Nephron progenitor cell (in vitro differentiated cells): ENCODE results near the gene EIF2B5.
A peak's percentile ranks its signal among the peaks of the same experiment; 100 is the strongest.

Experiments used
- DNase-seq: peaks from one replicate; pipeline ENCODE4 v3.0.0; 2021
- H3K27ac Mint-ChIP-seq: 2 replicates; pipeline ENCODE4 v1.8.0; 2021; ENCODE audit warnings: mild to moderate bottlenecking, moderate library complexity, mixed read lengths
- H3K27me3 Mint-ChIP-seq: 2 replicates; pipeline ENCODE4 v1.8.0; 2021; ENCODE audit warnings: mild to moderate bottlenecking, low read depth, mixed read lengths; ENCODE audit not compliant: poor library complexity
- H3K36me3 Mint-ChIP-seq: 2 replicates; pipeline ENCODE4 v1.8.0; 2021; ENCODE audit warnings: low read depth, mixed read lengths
- H3K4me1 Mint-ChIP-seq: 2 replicates; pipeline ENCODE4 v1.8.0; 2021; ENCODE audit warnings: mixed read lengths
- H3K4me3 Mint-ChIP-seq: 2 replicates; pipeline ENCODE4 v1.8.0; 2021; ENCODE audit warnings: mild to moderate bottlenecking, moderate library complexity, mixed read lengths
- H3K9me3 Mint-ChIP-seq: 2 replicates; pipeline ENCODE4 v1.8.0; 2021; ENCODE audit warnings: mild to moderate bottlenecking, moderate library complexity, mixed read lengths
- TF ChIP-seq, protein P1 (sequence below): fragments of 200-600 bp; sonication (generic); IDR thresholded peaks from 2 replicates; pipeline ENCODE4 v1.5.0; 2021; ENCODE audit warnings: antibody characterized with exemption

The EIF2B5 gene

DNA sequence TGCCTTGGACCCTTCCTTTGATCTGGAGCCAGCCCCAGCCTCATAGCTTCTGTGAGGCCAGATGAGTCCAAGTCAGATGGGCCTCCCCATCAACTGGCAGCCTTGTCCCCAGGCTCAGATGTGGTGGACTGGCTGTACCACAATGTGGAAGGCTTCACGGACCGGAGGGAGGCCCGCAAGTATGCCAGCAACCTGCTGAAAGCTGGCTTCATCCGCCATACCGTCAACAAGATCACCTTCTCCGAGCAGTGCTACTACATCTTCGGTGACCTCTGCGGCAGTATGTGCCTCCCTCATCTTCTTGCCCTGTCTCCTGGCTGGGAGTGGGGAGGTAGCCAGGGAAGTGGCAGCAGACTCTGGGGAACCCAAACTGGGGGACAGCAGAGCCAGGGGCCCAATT, 32.6 kb downstream of the EIF2B5 start:
- H3K9me3 Mint-ChIP-seq, result no peaks in the 10 kb centered on the region
- H3K4me1 Mint-ChIP-seq, result peaks cover 10% of the 10 kb centered on the region
- H3K27me3 Mint-ChIP-seq, result peaks cover 2% of the 10 kb centered on the region
- H3K27ac Mint-ChIP-seq, result no peak overlapping the region
- peaks cover 63% of the 10 kb centered on the region for H3K36me3 Mint-ChIP-seq
- DNase-seq, result no peak
- TF ChIP-seq, protein P1, sequence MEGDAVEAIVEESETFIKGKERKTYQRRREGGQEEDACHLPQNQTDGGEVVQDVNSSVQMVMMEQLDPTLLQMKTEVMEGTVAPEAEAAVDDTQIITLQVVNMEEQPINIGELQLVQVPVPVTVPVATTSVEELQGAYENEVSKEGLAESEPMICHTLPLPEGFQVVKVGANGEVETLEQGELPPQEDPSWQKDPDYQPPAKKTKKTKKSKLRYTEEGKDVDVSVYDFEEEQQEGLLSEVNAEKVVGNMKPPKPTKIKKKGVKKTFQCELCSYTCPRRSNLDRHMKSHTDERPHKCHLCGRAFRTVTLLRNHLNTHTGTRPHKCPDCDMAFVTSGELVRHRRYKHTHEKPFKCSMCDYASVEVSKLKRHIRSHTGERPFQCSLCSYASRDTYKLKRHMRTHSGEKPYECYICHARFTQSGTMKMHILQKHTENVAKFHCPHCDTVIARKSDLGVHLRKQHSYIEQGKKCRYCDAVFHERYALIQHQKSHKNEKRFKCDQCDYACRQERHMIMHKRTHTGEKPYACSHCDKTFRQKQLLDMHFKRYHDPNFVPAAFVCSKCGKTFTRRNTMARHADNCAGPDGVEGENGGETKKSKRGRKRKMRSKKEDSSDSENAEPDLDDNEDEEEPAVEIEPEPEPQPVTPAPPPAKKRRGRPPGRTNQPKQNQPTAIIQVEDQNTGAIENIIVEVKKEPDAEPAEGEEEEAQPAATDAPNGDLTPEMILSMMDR, result no peak
- H3K4me3 Mint-ChIP-seq, result no peak overlapping the region

DNA sequence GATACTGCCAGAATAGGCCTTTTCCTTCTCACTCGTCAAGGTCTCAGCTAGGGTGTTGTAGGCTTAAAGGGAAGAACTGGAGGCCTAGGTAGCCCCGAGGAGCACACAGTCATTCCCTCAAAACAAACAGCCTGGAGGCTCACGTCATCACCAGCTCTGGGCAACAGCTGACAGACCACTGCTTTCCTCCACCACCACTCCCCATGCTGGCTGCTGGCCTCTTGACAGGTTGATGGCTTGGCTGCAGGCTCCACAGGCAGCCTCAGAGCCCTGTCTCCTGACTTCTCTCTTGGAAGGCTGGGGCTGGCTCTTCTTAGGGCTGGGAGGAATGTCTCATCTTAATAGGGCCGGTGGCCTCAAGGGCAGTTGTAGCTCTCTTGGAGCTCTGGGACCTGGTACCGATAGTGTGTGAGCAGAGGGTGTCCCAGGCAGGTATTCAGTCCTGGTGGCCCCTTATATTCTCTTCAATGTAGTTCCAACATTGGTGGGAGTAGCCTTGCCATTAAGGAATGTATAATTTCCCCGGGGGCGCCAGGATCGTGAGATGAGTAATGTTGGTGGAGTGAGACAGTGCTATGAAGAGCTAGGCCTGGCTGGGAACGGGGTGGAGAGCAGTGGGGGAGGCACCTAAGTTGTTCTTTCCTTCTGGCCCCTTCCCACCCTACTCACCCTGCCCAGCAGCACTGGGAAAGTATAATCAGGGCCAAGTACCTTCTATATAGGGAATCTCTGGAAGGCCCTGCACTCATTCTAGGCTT, 33.4 kb downstream of the EIF2B5 start:
- no peak overlapping the region for H3K27ac Mint-ChIP-seq
- H3K4me1 Mint-ChIP-seq, result peaks cover 10% of the 10 kb centered on the region
- H3K4me3 Mint-ChIP-seq, result no peak overlapping the region
- TF ChIP-seq, protein P1, result no peak
- no peaks in the 10 kb centered on the region for H3K9me3 Mint-ChIP-seq
- DNase-seq, result no peak
- peaks cover 63% of the 10 kb centered on the region for H3K36me3 Mint-ChIP-seq
- peaks cover 2% of the 10 kb centered on the region for H3K27me3 Mint-ChIP-seq

DNA sequence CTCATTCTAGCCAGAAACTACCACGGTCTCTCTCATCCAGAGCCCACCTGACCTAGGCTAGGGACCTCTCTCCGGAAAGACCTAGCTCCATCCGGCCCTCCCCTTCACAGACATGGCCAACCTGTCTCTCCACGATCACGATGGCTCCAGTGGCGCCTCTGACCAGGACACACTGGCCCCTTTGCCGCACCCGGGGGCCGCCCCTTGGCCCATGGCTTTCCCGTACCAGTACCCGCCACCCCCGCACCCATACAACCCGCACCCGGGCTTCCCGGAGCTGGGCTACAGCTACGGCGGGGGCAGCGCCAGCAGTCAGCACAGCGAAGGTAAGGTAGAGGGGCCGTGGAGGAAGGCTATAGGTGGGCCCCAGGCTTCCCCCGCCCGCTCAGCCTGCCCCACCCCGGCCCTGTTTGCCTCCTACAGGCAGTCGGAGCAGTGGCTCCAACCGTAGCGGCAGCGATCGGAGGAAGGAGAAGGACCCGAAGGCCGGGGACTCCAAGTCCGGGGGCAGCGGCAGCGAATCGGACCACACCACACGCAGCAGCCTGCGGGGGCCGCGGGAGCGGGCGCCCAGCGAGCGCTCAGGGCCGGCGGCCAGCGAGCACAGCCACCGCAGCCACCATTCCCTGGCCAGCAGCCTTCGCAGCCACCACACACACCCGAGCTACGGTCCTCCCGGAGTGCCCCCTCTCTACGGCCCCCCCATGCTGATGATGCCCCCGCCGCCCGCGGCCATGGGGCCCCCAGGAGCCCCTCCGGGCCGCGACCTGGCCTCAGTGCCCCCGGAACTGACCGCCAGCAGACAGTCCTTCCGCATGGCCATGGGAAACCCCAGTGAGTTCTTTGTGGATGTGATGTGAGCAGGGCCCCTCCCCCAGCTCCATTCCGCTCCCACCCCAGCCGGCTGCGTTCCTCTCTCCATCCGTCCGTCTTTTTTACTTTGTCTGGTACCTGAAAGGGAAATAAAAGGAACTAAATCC, 35.0 kb downstream of the EIF2B5 start:
- H3K4me3 Mint-ChIP-seq, result no peak overlapping the region
- peaks cover 52% of the 10 kb centered on the region for H3K36me3 Mint-ChIP-seq
- H3K4me1 Mint-ChIP-seq, result peaks cover 15% of the 10 kb centered on the region
- H3K27ac Mint-ChIP-seq, result no peak overlapping the region
- no peak for DNase-seq
- TF ChIP-seq, protein P1, result no peak
- H3K9me3 Mint-ChIP-seq, result no peaks in the 10 kb centered on the region
- H3K27me3 Mint-ChIP-seq, result no peaks in the 10 kb centered on the region

DNA sequence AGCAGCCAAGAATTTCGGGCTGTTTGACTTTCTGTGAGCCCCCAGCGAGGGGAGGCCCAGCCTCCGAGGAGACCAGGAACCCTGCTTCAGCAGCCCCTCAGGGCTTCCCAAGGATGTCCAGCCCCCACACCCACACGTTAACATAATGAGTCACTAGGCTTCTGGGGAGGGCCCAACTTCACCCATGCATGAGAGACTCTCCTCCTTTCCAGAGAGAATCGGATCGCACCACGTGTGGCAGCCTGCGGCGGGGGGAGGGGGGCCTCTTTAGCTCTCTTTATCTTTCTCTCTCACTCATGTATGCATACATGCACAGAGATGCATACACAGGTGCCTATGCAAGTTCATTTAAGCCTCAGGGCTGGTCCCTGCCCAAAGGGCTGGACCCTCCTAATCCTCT, 36.4 kb downstream of the EIF2B5 start:
- H3K4me3 Mint-ChIP-seq, result no peak overlapping the region
- DNase-seq, result no peak
- H3K9me3 Mint-ChIP-seq, result no peaks in the 10 kb centered on the region
- peak overlapping the region; percentile 92 for H3K27ac Mint-ChIP-seq
- peaks cover 4% of the 10 kb centered on the region for H3K27me3 Mint-ChIP-seq
- peaks cover 38% of the 10 kb centered on the region for H3K36me3 Mint-ChIP-seq
- TF ChIP-seq, protein P1, result no peak
- H3K4me1 Mint-ChIP-seq, result peaks cover 28% of the 10 kb centered on the region

DNA sequence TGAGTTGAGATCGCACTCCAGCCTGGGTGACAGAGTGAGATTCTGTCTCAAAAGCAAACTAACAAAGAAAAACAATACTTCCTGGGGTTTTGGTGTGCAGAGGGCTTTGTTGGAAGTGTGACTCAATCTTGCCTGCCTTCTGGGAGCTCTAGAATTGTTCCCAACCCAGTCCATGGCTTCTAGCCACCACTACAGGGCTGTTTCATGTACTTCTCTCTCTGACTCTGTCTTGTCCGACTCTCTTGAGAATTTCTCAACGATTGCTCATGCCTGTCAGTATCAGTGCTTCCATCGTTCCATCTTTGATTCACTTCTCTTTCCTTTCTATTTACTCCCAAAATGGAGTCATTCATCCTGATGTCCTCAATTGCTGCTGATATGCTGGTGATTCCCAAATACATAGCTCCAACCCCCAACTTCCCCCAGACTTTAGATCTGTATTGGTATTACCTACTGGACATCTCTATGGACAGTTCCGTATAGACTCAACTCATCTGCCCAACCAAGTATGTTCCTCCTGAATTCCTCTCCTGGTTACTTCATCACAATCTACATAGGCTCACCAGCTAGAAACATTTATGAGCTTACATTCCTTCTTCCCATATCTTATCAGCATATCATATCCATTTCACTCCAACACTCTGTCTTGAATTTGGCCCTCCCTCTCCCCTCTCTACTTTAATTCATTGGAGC, 37.7 kb downstream of the EIF2B5 start:
- Mint-ChIP-seq H3K4me3 (no peak overlapping the region), H3K36me3 (peaks cover 31% of the 10 kb centered on the region), H3K4me1 (peaks cover 41% of the 10 kb centered on the region), H3K9me3 (no peaks in the 10 kb centered on the region), H3K27me3 (peaks cover 4% of the 10 kb centered on the region), H3K27ac (no peak overlapping the region)
- no peak for DNase-seq
- TF ChIP-seq, protein P1, result no peak
